Brain microvascular endothelial cell (primary cell): ENCODE data around the gene GFM2.
"Not testable (repeated sequence)": the region's sequence is repeated elsewhere in the genome, so short reads cannot be mapped to it uniquely, and the experiment has no call there.

Source experiments
- DNase-seq: peaks from one replicate; pipeline ENCODE4 v3.0.0-alpha.2; 2020
- H3K27ac ChIP-seq: fragments of 250-450 bp; sonication (Bioruptor Pico); 2 replicates; pipeline ENCODE4 v1.5.1; 2020; ENCODE audit warnings: mild to moderate bottlenecking, moderate library complexity
- H3K27me3 ChIP-seq: fragments of 250-450 bp; sonication (Bioruptor Pico); replicated peaks from 2 replicates; pipeline ENCODE4 v1.5.1; 2020; ENCODE audit warnings: mild to moderate bottlenecking
- H3K36me3 ChIP-seq: fragments of 250-450 bp; sonication (Bioruptor Pico); replicated peaks from 2 replicates; pipeline ENCODE4 v1.5.1; 2020; ENCODE audit warnings: mild to moderate bottlenecking
- H3K4me3 ChIP-seq: 2 replicates; pipeline ENCODE4 v1.5.1; 2011; ENCODE audit warnings: low read depth, mild to moderate bottlenecking, control low read depth, low read length, moderate library complexity
- CTCF ChIP-seq: IDR thresholded peaks from 2 replicates; pipeline ENCODE4 v1.5.1; 2011; ENCODE audit warnings: low read depth, mild to moderate bottlenecking, moderate library complexity, low read length, control low read depth, inconsistent platforms; ENCODE audit errors: missing control alignments
- in situ Hi-C: cut with HindIII; loops from 2 replicates; pipeline ENCODE4 v1.10.0; 2017; ENCODE audit warnings: low sequenced_read_pairs, low pct_ligation_motif_present

Gene GFM2

DNA sequence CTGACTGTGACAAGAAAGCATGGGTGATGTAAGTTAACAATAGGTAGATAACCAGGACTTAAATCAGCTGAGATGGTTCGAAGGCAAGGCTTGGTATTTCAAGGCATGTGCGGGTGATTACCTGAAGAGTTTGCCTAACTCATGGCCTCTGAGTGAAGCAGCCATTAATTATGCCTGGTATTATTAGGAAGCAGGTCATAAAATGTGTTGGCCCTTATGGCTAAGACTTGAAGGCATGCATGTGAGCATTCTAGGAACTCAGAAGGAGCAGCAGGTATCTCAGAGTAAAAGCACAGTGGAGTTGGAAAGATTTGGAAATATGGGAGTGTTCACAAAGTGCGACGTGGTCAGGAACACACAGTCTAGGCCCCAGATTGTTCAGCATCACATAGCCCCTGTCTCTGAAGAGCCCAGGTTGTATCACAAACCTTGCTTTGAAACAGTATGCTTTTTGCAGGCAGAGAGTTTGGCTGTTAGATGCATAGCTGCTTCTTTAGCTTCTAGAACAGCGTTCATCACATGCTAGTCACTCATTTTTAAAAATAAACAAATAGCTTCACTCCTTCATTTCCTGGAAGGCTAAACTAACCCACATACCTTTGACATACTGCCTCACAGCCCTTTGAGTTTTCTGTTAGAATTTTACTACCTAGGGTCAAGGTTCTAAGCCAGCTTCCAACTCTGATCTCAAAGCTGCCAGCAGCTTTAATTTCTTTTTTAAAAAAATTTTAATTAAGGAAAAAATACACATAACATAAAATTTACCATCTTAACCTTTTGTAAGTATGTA lies 79.8 kb downstream of the GFM2 start:
- Histone ChIP-seq H3K27ac (no peak overlapping the region), H3K36me3 (peaks cover 11% of the 10 kb centered on the region), H3K4me3 (peak overlapping the region; percentile 9), H3K27me3 (no peaks in the 10 kb centered on the region)
- in situ Hi-C loops, result no loop called here
- no peak for TF ChIP-seq CTCF
- DNase-seq, result no peak

- H3K27ac ChIP-seq, result no peak overlapping the region
- peak overlapping the region; percentile 82 for H3K4me3 ChIP-seq
- H3K36me3 ChIP-seq, result peaks cover 7% of the 10 kb centered on the region
- no peak for DNase-seq
- no peaks in the 10 kb centered on the region for H3K27me3 ChIP-seq
- in situ Hi-C loops, result no loop called here
- TF ChIP-seq CTCF, result no peak
These were observed 80.8 kb downstream of the GFM2 start for GRCh38 chr5:74685979-74686631.

GRCh38 chr5:74684900-74685851 lies 81.7 kb downstream of the GFM2 start, which contains the start of gene HEXB:
Gene HEXB (plus strand): TSS chr5:74685233. CDS start chr5:74685261, 28 bp downstream.
- H3K27me3 ChIP-seq, result no peaks in the 10 kb centered on the region
- in situ Hi-C loops, result no loop called here
- H3K27ac ChIP-seq, result peak within 1 kb of the TSS; percentile 70
- peaks cover 4% of the 10 kb centered on the region for H3K36me3 ChIP-seq
- peak; percentile 70 for DNase-seq
- TF ChIP-seq CTCF, result no peak
- H3K4me3 ChIP-seq, result peak within 1 kb of the TSS; percentile 82

DNA sequence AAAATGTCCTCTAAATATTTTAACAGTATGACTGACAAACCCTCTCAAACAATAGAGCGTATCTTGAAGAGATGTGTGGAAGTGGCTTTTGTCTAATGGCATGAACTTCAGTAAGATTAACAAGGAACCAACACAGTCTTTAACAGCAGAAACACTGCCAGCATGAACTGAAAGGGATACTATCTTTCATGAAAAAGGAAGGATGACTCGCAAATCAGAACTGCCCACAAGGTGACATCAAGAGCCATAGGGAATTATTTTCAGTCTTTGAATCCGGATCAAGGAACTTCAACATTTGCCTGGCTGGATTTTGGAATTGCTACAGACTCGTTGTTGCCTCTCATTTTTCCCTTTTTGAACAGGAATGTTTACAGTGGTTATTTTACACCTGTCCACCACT lies 87.0 kb downstream of the GFM2 start:
- Histone ChIP-seq H3K27me3 (no peaks in the 10 kb centered on the region), H3K4me3 (no peak overlapping the region), H3K36me3 (no peaks in the 10 kb centered on the region), H3K27ac (no peak overlapping the region)
- DNase-seq, result no peak
- in situ Hi-C loops, result no loop called here
- TF ChIP-seq CTCF, result no peak

DNA sequence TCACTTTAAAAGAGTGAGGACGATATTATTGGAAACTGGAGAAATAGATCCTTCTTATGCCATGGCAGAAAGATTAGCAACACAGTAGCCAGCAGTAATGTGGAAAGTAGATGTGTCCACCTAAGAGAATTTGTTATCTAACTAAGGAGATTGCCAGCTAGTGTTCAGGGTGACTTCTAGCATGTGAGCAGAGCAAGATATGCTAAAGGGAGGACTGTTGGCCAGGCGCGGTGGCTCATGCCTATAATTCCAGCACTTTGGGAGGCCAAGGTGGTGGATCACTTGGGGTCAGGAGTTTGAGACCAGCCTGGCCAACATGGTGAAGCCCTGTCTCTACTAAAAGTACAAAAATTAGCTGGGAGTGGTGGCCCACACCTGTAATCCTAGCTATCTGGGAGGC lies 87.6 kb downstream of the GFM2 start:
- H3K36me3 ChIP-seq, H3K4me3 ChIP-seq, DNase-seq, H3K27me3 ChIP-seq, in situ Hi-C loops, H3K27ac ChIP-seq: not testable (repeated sequence)

DNA sequence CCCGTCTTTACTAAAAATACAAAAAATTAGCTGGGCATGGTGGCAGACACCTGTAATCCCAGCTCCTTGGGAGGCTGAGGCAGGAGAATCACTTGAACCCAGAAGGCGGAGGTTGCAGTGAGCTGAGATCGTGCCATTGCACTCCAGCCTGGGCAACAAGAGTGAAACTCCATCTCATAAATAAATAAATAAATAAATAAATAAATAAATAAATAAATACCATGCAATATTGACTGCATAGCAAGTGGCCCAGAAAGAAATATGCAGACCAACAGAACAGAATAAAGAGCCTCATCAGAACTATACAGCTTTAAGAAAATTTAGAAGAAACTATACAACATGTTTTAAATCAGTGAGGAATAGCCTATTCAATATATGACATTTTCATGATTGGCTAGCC lies 88.8 kb downstream of the GFM2 start:
- DNase-seq, H3K36me3 ChIP-seq, H3K27ac ChIP-seq, H3K4me3 ChIP-seq, H3K27me3 ChIP-seq, in situ Hi-C loops: not testable (repeated sequence)

- H3K36me3 ChIP-seq, DNase-seq, H3K27me3 ChIP-seq, H3K4me3 ChIP-seq, in situ Hi-C loops: not testable (repeated sequence)
- H3K27ac ChIP-seq, result peak overlapping the region; percentile 54
These were observed 90.5 kb downstream of the GFM2 start for GRCh38 chr5:74676466-74676865.
